A549 (cell line): Measurements from ENCODE around the gene HOXA5. TPM values are rescaled to one million over a fixed set of nuclear protein-coding genes. Genes with fewer than 3 reads are reported as not detected.

Experiments
- ATAC-seq, 2 experiments: fragments of 200-7000 bp in 1 of 2; fragments of >200 bp in 1 of 2; cut with Nextera tagmentation in 1 of 2; cut with Tn5 transposase in 1 of 2; 3 replicates each; pipeline versions ENCODE4 v1.8.0 to v1.9.1; 2018 to 2020; ENCODE audit warnings: mild to moderate bottlenecking in 1 of 2, moderate library complexity in 1 of 2
- CTCF ChIA-PET: fragments of 300-600 bp; sonication (Branson Sonifier 250); formaldehyde crosslinking; extraction: SDS; loops from one replicate; lab custom pipeline; 2021; ENCODE audit warnings: antibody characterized with exemption, inconsistent platforms; lab: Yijun Ruan, JAX
- POLR2A ChIA-PET: fragments of 350-600 bp; formaldehyde crosslinking; extraction: SDS; loops from one replicate; lab custom pipeline; 2021; ENCODE audit warnings: antibody characterized with exemption, inconsistent platforms; lab: Yijun Ruan, JAX
- DNase-seq, 2 experiments: peaks; one replicate each; pipeline versions ENCODE4 v3.0.0 to v3.0.0-alpha.2; 2011 to 2016; ENCODE audit warnings: low read depth in 1 of 2, low spot score in 1 of 2
- FAIRE-seq: peaks from 2 replicates; lab custom pipeline; 2011; peaks lifted over from hg19 to GRCh38; lab: Jason Lieb, UNC
- H3K27ac ChIP-seq, 2 experiments: fragments of >200 bp; sonication (Bioruptor Twin); formaldehyde crosslinking; 3 replicates each; pipeline ENCODE4 v1.5.1; 2016 to 2017
- H3K4me1 ChIP-seq: fragments of >200 bp; sonication (Bioruptor Twin); formaldehyde crosslinking; 3 replicates; pipeline ENCODE4 v1.6.1; 2016
- H3K4me2 ChIP-seq: fragments of >200 bp; sonication (Bioruptor Twin); formaldehyde crosslinking; 3 replicates; pipeline ENCODE4 v1.6.1; 2016
- H3K4me3 ChIP-seq: fragments of >200 bp; sonication (Bioruptor Twin); formaldehyde crosslinking; 3 replicates; pipeline ENCODE4 v1.5.1; 2016
- H3K9me3 ChIP-seq: fragments of >200 bp; sonication (Bioruptor Twin); formaldehyde crosslinking; 3 replicates; pipeline ENCODE4 v1.6.1; 2016
- ATOH8 ChIP-seq: fragments of 250-450 bp; sonication (Bioruptor Pico); IDR thresholded peaks from 2 replicates; pipeline ENCODE4 v1.5.0; 2020; ENCODE audit warnings: low read depth, mild to moderate bottlenecking, moderate library complexity
- CEBPB ChIP-seq, 2 experiments: fragments of >200 bp in 1 of 2; sonication (Bioruptor Twin) in 1 of 2; formaldehyde crosslinking in 1 of 2; IDR thresholded peaks; 2 replicates each; pipeline ENCODE4 v1.6.1; 2012 to 2016
- CHD2 ChIP-seq: fragments of 150-350 bp; IDR thresholded peaks from 2 replicates; pipeline ENCODE4 v1.6.1; 2014; ENCODE audit warnings: low read length; ENCODE audit not compliant: partially characterized antibody
- E2F6 ChIP-seq: IDR thresholded peaks from 2 replicates; pipeline ENCODE4 v1.6.1; 2012; ENCODE audit warnings: low read depth, borderline replicate concordance
- EHF ChIP-seq: fragments of 250-450 bp; sonication (Bioruptor Pico); IDR thresholded peaks from 2 replicates; pipeline ENCODE4 v1.5.0; 2020; ENCODE audit warnings: mild to moderate bottlenecking
- ESRRA ChIP-seq: fragments of 150-350 bp; IDR thresholded peaks from 2 replicates; pipeline ENCODE4 v1.6.1; 2014; ENCODE audit warnings: mild to moderate bottlenecking, low read length, borderline replicate concordance
- HEYL ChIP-seq: fragments of 250-450 bp; sonication (Bioruptor Pico); IDR thresholded peaks from 2 replicates; pipeline ENCODE4 v1.8.0; 2021; ENCODE audit warnings: mild to moderate bottlenecking, moderate library complexity
- HOXA7 ChIP-seq: fragments of 250-450 bp; sonication (Bioruptor Pico); IDR thresholded peaks from 2 replicates; pipeline ENCODE4 v1.5.0; 2020; ENCODE audit warnings: mild to moderate bottlenecking, moderate library complexity
- JUNB ChIP-seq: fragments of >200 bp; sonication (Bioruptor Twin); formaldehyde crosslinking; IDR thresholded peaks from 2 replicates; pipeline ENCODE4 v1.6.1; 2016
- MAX ChIP-seq: IDR thresholded peaks from 2 replicates; pipeline ENCODE4 v1.6.1; 2012
- NFE2L2 ChIP-seq: fragments of 150-350 bp; conservative IDR thresholded peaks from 2 replicates; pipeline ENCODE4 v1.6.1; 2014; ENCODE audit warnings: low read length
- NPAS2 ChIP-seq: fragments of 250-450 bp; sonication (Bioruptor Pico); IDR thresholded peaks from 2 replicates; pipeline ENCODE4 v1.8.0; 2022; ENCODE audit warnings: mild to moderate bottlenecking, moderate library complexity, borderline replicate concordance
- POLR2A ChIP-seq: IDR thresholded peaks from 2 replicates; pipeline ENCODE4 v1.6.1; 2012; ENCODE audit warnings: mild to moderate bottlenecking, low read length
- RARB ChIP-seq: fragments of 250-450 bp; sonication (Bioruptor Pico); IDR thresholded peaks from 2 replicates; pipeline ENCODE4 v1.8.0; 2021; ENCODE audit warnings: mild to moderate bottlenecking, moderate library complexity
- RCOR1 ChIP-seq: fragments of 150-350 bp; IDR thresholded peaks from 2 replicates; pipeline ENCODE4 v1.6.1; 2014; ENCODE audit warnings: antibody characterized with exemption, low read length, low read depth
- REST ChIP-seq: fragments of 200-600 bp; sonication (generic); IDR thresholded peaks from 2 replicates; pipeline ENCODE4 v1.6.1; 2016; ENCODE audit warnings: antibody characterized with exemption, mild to moderate bottlenecking, moderate library complexity
- RFX5 ChIP-seq: fragments of 450-650 bp; IDR thresholded peaks from 2 replicates; pipeline ENCODE4 v1.7.1; 2014; ENCODE audit warnings: antibody characterized with exemption, mild to moderate bottlenecking, moderate library complexity
- TP53 ChIP-seq: fragments of 250-450 bp; sonication (Bioruptor Pico); IDR thresholded peaks from 2 replicates; pipeline ENCODE4 v1.5.0; 2021; ENCODE audit warnings: mild to moderate bottlenecking, moderate library complexity
- ZC3H11A ChIP-seq: fragments of 450-650 bp; IDR thresholded peaks from 2 replicates; pipeline ENCODE4 v1.6.1; 2014; ENCODE audit warnings: antibody characterized with exemption, mild to moderate bottlenecking
- WGBS: methylation state at CpG from one replicate; pipeline ENCODE4 v1.1.6; 2017; ENCODE audit errors: missing lambda C conversion rate; 5-methylcytosine and 5-hydroxymethylcytosine counted together
- polyA plus RNA-seq, 4 experiments: library from polyadenylated mRNA; depleted of rRNA in 3 of 4; stranded (reverse); fragments of >200 nt; fragmentation: RNase III in 1 of 4; extraction: RNeasy Plus Mini Kit Qiagen cat#74134 plus additional on column Dnase treatment in 1 of 4; gene quantifications; 2 replicates in 3 of 4; 3 replicates in 1 of 4; pipeline ENCODE4 v1.2.3, GENCODE V29; 2011 to 2017
- TF ChIP-seq, protein P1 (sequence below): fragments of >200 bp; sonication (Bioruptor Twin); formaldehyde crosslinking; IDR thresholded peaks from 3 replicates; pipeline ENCODE4 v1.5.1; 2016

HOXA5 gene
- polyA plus RNA-seq, 2 of the 4 experiments (the other 2 are of a cell fraction): 4.0 to 6.5 TPM

DNA sequence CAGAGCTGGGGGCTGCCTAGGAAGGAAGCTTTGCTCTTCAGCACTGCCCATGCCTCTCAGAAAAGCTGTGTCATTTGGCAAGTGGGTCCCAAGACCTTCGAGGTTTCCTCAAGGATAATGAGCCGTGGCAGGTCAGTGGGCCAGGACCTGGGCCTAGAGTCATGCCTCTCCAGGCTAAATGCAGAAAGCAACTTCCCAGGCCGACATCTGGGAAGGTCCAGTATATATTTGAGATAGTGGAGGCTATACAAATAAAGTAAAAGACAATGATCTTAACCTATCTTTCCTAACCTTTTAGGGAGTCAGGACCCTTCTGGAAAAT lies 33.0 kb upstream of the HOXA5 start (continued):
- TF ChIP-seq E2F6: no peak

GRCh38 chr7:27175626-27176523 lies 32.4 kb upstream of the HOXA5 start:
- ATAC-seq (no peak), FAIRE-seq (no peak), DNase-seq (no peak)
- H3K4me3 ChIP-seq: no peak overlapping the region
- 91% methylated on average over 40 of the region's 40 CpGs for WGBS
- POLR2A ChIA-PET: no interaction called here
- TF ChIP-seq EHF (CRISPR knock-in tag): no peak
- no peak for TF ChIP-seq RFX5
- TF ChIP-seq NPAS2 (CRISPR knock-in tag): no peak
- no peak for TF ChIP-seq NFE2L2
- no peak for TF ChIP-seq RCOR1
- no peak for TF ChIP-seq REST
- TF ChIP-seq HOXA7 (CRISPR knock-in tag): no peak
- TF ChIP-seq CHD2: no peak
- no peak for TF ChIP-seq TP53 (CRISPR knock-in tag)
- TF ChIP-seq JUNB: no peak
- no peak for TF ChIP-seq ESRRA
- no peak for TF ChIP-seq RARB
- no peak for TF ChIP-seq ATOH8 (CRISPR knock-in tag)
- TF ChIP-seq MAX: no peak
- no peak for TF ChIP-seq HEYL (CRISPR knock-in tag)
- TF ChIP-seq POLR2A: no peak
- no peak overlapping the region for H3K27ac ChIP-seq
- no peaks in the 10 kb centered on the region for H3K9me3 ChIP-seq
- peaks cover 13% of the 10 kb centered on the region for H3K4me1 ChIP-seq
- CTCF ChIA-PET: interaction anchor here (0.6 to 2.5 kb wide), 7 partner anchors 8 to 31 kb away, joined by 3 to 14 read pairs (median 4); no protein-coding TSS in a partner anchor
- H3K4me2 ChIP-seq: no peak overlapping the region

DNA sequence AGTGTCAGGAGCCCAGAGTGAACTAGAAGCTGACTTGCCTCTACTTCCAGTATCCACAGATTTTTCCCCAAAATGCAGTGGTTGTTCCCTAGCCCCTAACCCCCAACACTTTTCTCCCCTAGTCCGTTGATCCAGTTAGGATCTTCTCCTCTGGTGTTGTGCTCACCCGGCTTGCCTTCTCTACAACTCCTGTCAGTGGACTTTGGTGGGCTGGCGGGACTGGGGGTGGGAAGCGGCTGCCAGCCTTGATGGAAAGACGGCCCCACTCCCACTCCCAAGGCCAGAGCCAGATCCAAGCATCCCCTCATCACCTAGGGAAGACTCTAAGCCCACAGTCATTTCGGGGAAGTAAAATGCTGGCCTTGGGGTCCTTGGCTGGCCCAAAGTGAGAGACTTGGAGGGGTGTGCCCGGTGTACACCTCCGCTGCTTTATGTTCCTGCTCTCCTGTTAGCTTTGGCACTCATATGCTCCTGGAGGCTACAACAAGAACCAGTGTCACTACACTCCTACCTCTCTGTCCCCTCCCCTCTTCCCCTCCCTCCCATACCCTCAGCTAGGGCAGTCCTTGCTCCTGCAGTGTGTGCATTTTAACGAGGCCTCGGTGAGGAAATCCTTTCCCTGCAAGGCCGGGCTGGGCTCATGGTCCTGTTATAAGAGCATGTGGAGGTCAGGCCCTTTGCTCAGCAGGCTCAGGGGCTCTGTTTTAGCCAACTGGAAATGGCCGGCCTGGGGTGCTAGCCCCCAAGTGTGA lies 31.6 kb upstream of the HOXA5 start:
- no peaks in the 10 kb centered on the region for H3K9me3 ChIP-seq
- 83% methylated on average over 12 of the region's 12 CpGs for WGBS
- POLR2A ChIA-PET: interaction anchor here (0.6 kb wide), 1 partner anchor 746 kb away, joined by 3 read pairs; no protein-coding TSS in a partner anchor
- H3K4me2 ChIP-seq: no peak overlapping the region
- H3K4me3 ChIP-seq: no peak overlapping the region
- DNase-seq (no peak), ATAC-seq (no peak), FAIRE-seq (no peak)
- CTCF ChIA-PET: interaction anchor here (1.3 to 6.1 kb wide), 5 partner anchors 11 to 26 kb away, joined by 3 to 47 read pairs (median 7); no protein-coding TSS in a partner anchor
- no peak overlapping the region for H3K27ac ChIP-seq
- peaks cover 9% of the 10 kb centered on the region for H3K4me1 ChIP-seq
- TF ChIP-seq RCOR1 (no peak), NPAS2 (CRISPR knock-in tag) (no peak), MAX (no peak), EHF (CRISPR knock-in tag) (no peak), REST (no peak), ZC3H11A (no peak), CEBPB (IDR thresholded peaks at IDR 0.05) (no peak)
- TF ChIP-seq, protein P1, sequence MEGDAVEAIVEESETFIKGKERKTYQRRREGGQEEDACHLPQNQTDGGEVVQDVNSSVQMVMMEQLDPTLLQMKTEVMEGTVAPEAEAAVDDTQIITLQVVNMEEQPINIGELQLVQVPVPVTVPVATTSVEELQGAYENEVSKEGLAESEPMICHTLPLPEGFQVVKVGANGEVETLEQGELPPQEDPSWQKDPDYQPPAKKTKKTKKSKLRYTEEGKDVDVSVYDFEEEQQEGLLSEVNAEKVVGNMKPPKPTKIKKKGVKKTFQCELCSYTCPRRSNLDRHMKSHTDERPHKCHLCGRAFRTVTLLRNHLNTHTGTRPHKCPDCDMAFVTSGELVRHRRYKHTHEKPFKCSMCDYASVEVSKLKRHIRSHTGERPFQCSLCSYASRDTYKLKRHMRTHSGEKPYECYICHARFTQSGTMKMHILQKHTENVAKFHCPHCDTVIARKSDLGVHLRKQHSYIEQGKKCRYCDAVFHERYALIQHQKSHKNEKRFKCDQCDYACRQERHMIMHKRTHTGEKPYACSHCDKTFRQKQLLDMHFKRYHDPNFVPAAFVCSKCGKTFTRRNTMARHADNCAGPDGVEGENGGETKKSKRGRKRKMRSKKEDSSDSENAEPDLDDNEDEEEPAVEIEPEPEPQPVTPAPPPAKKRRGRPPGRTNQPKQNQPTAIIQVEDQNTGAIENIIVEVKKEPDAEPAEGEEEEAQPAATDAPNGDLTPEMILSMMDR: no peak
